Upper lobe of left lung (tissue), 4 donors: ENCODE measurements around the gene TNKS1BP1.

Source experiments
- POLR2A ChIP-seq, 4 donors: fragments of 450-650 bp; IDR thresholded peaks; one replicate each; pipeline ENCODE4 v1.5.1; 2016 to 2017; ENCODE audit warnings: antibody characterized with exemption in 4 of 4, mild to moderate bottlenecking in 2 of 4
- TF ChIP-seq, protein P1 (sequence below), 6 experiments: fragments of 450-650 bp in 4 of 6; fragments of 200-600 bp in 2 of 6; sonication (generic) in 2 of 6; IDR thresholded peaks; one replicate each; pipeline ENCODE4 v1.5.1; 2016 to 2019; ENCODE audit warnings: antibody characterized with exemption in 6 of 6

- TF ChIP-seq, protein P1, sequence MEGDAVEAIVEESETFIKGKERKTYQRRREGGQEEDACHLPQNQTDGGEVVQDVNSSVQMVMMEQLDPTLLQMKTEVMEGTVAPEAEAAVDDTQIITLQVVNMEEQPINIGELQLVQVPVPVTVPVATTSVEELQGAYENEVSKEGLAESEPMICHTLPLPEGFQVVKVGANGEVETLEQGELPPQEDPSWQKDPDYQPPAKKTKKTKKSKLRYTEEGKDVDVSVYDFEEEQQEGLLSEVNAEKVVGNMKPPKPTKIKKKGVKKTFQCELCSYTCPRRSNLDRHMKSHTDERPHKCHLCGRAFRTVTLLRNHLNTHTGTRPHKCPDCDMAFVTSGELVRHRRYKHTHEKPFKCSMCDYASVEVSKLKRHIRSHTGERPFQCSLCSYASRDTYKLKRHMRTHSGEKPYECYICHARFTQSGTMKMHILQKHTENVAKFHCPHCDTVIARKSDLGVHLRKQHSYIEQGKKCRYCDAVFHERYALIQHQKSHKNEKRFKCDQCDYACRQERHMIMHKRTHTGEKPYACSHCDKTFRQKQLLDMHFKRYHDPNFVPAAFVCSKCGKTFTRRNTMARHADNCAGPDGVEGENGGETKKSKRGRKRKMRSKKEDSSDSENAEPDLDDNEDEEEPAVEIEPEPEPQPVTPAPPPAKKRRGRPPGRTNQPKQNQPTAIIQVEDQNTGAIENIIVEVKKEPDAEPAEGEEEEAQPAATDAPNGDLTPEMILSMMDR (IDR thresholded peaks at IDR 0.05), result no peak
- no peak for TF ChIP-seq POLR2A (IDR thresholded peaks at IDR 0.05)
These were observed 8.1 kb upstream of the TNKS1BP1 start for GRCh38 chr11:57332694-57333440.
